Forelimb muscle (tissue), 1 donor: Measurements from ENCODE around the gene FOXL1. TPM values are rescaled to one million over a fixed set of nuclear protein-coding genes. Genes with fewer than 3 reads are reported as not detected.

ENCODE experiments used
- DNase-seq: peaks from one replicate; pipeline ENCODE4 v3.0.0-alpha.2; 2013; ENCODE audit warnings: low read depth
- polyA plus RNA-seq: library from polyadenylated mRNA; unstranded; fragments of 120-200 nt; gene quantifications from one replicate; pipeline ENCODE4 v1.2.1, GENCODE V29; 2013; ENCODE audit not compliant: insufficient read length

The FOXL1 gene
- polyA plus RNA-seq, 1 donor: 0.24 TPM

- DNase-seq: no peak
Measured at GRCh38 chr16:86568677-86569623, 9.4 kb upstream of the FOXL1 start.

- DNase-seq: no peak
Measured at GRCh38 chr16:86569701-86570447, 8.5 kb upstream of the FOXL1 start.

- no peak for DNase-seq
Measured at GRCh38 chr16:86570558-86571529, 7.5 kb upstream of the FOXL1 start.

GRCh38 chr16:86571530-86571915, 6.8 kb upstream of the FOXL1 start:
- DNase-seq: no peak

- no peak for DNase-seq
Measured at GRCh38 chr16:86572041-86572521, 6.3 kb upstream of the FOXL1 start.

- DNase-seq: no peak
Measured at GRCh38 chr16:86572606-86573005, 5.7 kb upstream of the FOXL1 start.

GRCh38 chr16:86573215-86573614, 5.1 kb upstream of the FOXL1 start:
- DNase-seq: no peak

- no peak for DNase-seq
Measured at GRCh38 chr16:86573646-86574508, 4.5 kb upstream of the FOXL1 start.

GRCh38 chr16:86574646-86575045, 3.7 kb upstream of the FOXL1 start:
- DNase-seq: no peak

- DNase-seq: no peak
Measured at GRCh38 chr16:86575095-86575685, 3.2 kb upstream of the FOXL1 start.

- DNase-seq: no peak
Measured at GRCh38 chr16:86575754-86576557, 2.4 kb upstream of the FOXL1 start.

GRCh38 chr16:86576591-86577313, 1.6 kb upstream of the FOXL1 start:
- DNase-seq: no peak

GRCh38 chr16:86577314-86577971, 906 bp upstream of the FOXL1 start:
- DNase-seq: no peak

GRCh38 chr16:86578611-86579267, 390 bp downstream of the FOXL1 start:
- no peak for DNase-seq

- no peak for DNase-seq
Measured at GRCh38 chr16:86579268-86580062, 1.1 kb downstream of the FOXL1 start.

GRCh38 chr16:86580063-86580790, 1.9 kb downstream of the FOXL1 start:
- no peak for DNase-seq
